ENCODE results near the gene PADI3.

The PADI3 gene

GRCh38 chr1:17244821-17245740, 3.8 kb upstream of the PADI3 start:
- TF ChIP-seq GATA2 (IDR thresholded peaks at IDR 0.05; ENCODE audit: low read depth, low read length) (no peak), GATA3 (IDR thresholded peaks at IDR 0.05; ENCODE audit: low read depth, low read length) (no peak)

- TF ChIP-seq GATA3 (IDR thresholded peaks at IDR 0.05; ENCODE audit: low read depth, low read length), result no peak
- no peak for TF ChIP-seq GATA2 (IDR thresholded peaks at IDR 0.05; ENCODE audit: low read depth, low read length)
These were observed 3.0 kb upstream of the PADI3 start for GRCh38 chr1:17245816-17246325.

- no peak for TF ChIP-seq GATA2 (IDR thresholded peaks at IDR 0.05; ENCODE audit: low read depth, low read length)
- TF ChIP-seq GATA3 (IDR thresholded peaks at IDR 0.05; ENCODE audit: low read depth, low read length), result no peak
These were observed 1.9 kb upstream of the PADI3 start for GRCh38 chr1:17246971-17247370.

- TF ChIP-seq GATA3 (IDR thresholded peaks at IDR 0.05; ENCODE audit: low read depth, low read length) (no peak), GATA2 (IDR thresholded peaks at IDR 0.05; ENCODE audit: low read depth, low read length) (no peak)
These were observed 1.7 kb downstream of the PADI3 start for GRCh38 chr1:17250601-17251000.

- TF ChIP-seq GATA2 (IDR thresholded peaks at IDR 0.05; ENCODE audit: low read depth, low read length) (no peak), GATA3 (IDR thresholded peaks at IDR 0.05; ENCODE audit: low read depth, low read length) (no peak)
These were observed 2.3 kb downstream of the PADI3 start for GRCh38 chr1:17251246-17251645.

GRCh38 chr1:17251701-17252376, 2.9 kb downstream of the PADI3 start:
- no peak for TF ChIP-seq GATA2 (IDR thresholded peaks at IDR 0.05; ENCODE audit: low read depth, low read length)
- no peak for TF ChIP-seq GATA3 (IDR thresholded peaks at IDR 0.05; ENCODE audit: low read depth, low read length)

GRCh38 chr1:17255336-17255735, 6.4 kb downstream of the PADI3 start:
- no peak for TF ChIP-seq GATA3 (IDR thresholded peaks at IDR 0.05; ENCODE audit: low read depth, low read length)
- no peak for TF ChIP-seq GATA2 (IDR thresholded peaks at IDR 0.05; ENCODE audit: low read depth, low read length)

GRCh38 chr1:17258116-17258757, 9.3 kb downstream of the PADI3 start:
- TF ChIP-seq GATA3 (IDR thresholded peaks at IDR 0.05; ENCODE audit: low read depth, low read length), result no peak

- TF ChIP-seq GATA2 (IDR thresholded peaks at IDR 0.05; ENCODE audit: low read depth, low read length), result no peak
- no peak for TF ChIP-seq GATA3 (IDR thresholded peaks at IDR 0.05; ENCODE audit: low read depth, low read length)
These were observed 9.8 kb downstream of the PADI3 start for GRCh38 chr1:17258758-17259130.

GRCh38 chr1:17259233-17259873, 10.5 kb downstream of the PADI3 start:
- TF ChIP-seq GATA2 (IDR thresholded peaks at IDR 0.05; ENCODE audit: low read depth, low read length) (no peak), GATA3 (IDR thresholded peaks at IDR 0.05; ENCODE audit: low read depth, low read length) (no peak)

GRCh38 chr1:17260264-17260663, 11.4 kb downstream of the PADI3 start:
- TF ChIP-seq GATA2 (IDR thresholded peaks at IDR 0.05; ENCODE audit: low read depth, low read length) (no peak), GATA3 (IDR thresholded peaks at IDR 0.05; ENCODE audit: low read depth, low read length) (no peak)

GRCh38 chr1:17260738-17261137, 11.8 kb downstream of the PADI3 start:
- TF ChIP-seq GATA3 (IDR thresholded peaks at IDR 0.05; ENCODE audit: low read depth, low read length) (no peak), GATA2 (IDR thresholded peaks at IDR 0.05; ENCODE audit: low read depth, low read length) (no peak)

- no peak for TF ChIP-seq GATA3 (IDR thresholded peaks at IDR 0.05; ENCODE audit: low read depth, low read length)
These were observed 15.0 kb downstream of the PADI3 start for GRCh38 chr1:17263936-17264335.

- TF ChIP-seq GATA2 (IDR thresholded peaks at IDR 0.05; ENCODE audit: low read depth, low read length) (no peak), GATA3 (IDR thresholded peaks at IDR 0.05; ENCODE audit: low read depth, low read length) (no peak)
These were observed 15.6 kb downstream of the PADI3 start for GRCh38 chr1:17264470-17264869.

All from SH-SY5Y (cell line).